H1 (cell line): ENCODE data around the gene LARP4. TPM values are rescaled to one million over a fixed set of nuclear protein-coding genes. Genes with fewer than 3 reads are reported as not detected.

Source experiments
- CTCF ChIA-PET: fragments of 300-600 bp; sonication (Branson Sonifier 250); formaldehyde crosslinking; loops from one replicate; lab custom pipeline; 2021; ENCODE audit not compliant: partially characterized antibody; lab: Charles Lee
- POLR2A ChIA-PET: fragments of 300-600 bp; sonication (Branson Sonifier 250); formaldehyde crosslinking; loops from one replicate; lab custom pipeline; 2021; ENCODE audit warnings: inconsistent platforms; ENCODE audit not compliant: partially characterized antibody; lab: Charles Lee
- DNase-seq, 2 experiments: peaks; one replicate each; pipeline versions ENCODE4 v3.0.0 to v3.0.0-alpha.2; 2010 to 2022; ENCODE audit warnings: low spot score in 2 of 2, low read depth in 1 of 2, mixed read lengths in 1 of 2
- FAIRE-seq: peaks from 2 replicates; lab custom pipeline; 2011; peaks lifted over from hg19 to GRCh38; lab: Jason Lieb, UNC
- H2AFZ ChIP-seq: 2 replicates; pipeline ENCODE4 v1.8.1; 2012; ENCODE audit warnings: low read length, inconsistent platforms
- H2AK5ac ChIP-seq: 2 replicates; pipeline ENCODE4 v1.6.1; 2013; ENCODE audit warnings: low read depth, low read length
- H2BK120ac ChIP-seq: replicated peaks from 2 replicates; pipeline ENCODE3; 2013; ENCODE audit warnings: low read depth, low read length, inconsistent platforms
- H2BK12ac ChIP-seq: 2 replicates; pipeline ENCODE4 v1.6.1; 2013; ENCODE audit warnings: low read depth, low read length
- H2BK15ac ChIP-seq: 2 replicates; pipeline ENCODE4 v1.6.1; 2013; ENCODE audit warnings: low read length
- H2BK20ac ChIP-seq: 2 replicates; pipeline ENCODE4 v1.6.1; 2013; ENCODE audit warnings: low read length
- H2BK5ac ChIP-seq: 2 replicates; pipeline ENCODE4 v1.6.1; 2013; ENCODE audit warnings: low read depth, low read length
- H3K14ac ChIP-seq: 2 replicates; pipeline ENCODE4 v1.6.1; 2013; ENCODE audit warnings: inconsistent platforms; ENCODE audit not compliant: insufficient read length
- H3K18ac ChIP-seq: 2 replicates; pipeline ENCODE4 v1.6.1; 2013; ENCODE audit warnings: low read length; ENCODE audit errors: extremely low read depth
- H3K23ac ChIP-seq: 2 replicates; pipeline ENCODE4 v1.6.1; 2013; ENCODE audit warnings: inconsistent platforms; ENCODE audit not compliant: insufficient read length
- H3K23me2 ChIP-seq: 2 replicates; pipeline ENCODE4 v1.6.1; 2013; ENCODE audit warnings: low read depth, low read length
- H3K27ac ChIP-seq: 2 replicates; pipeline ENCODE4 v1.6.1; 2011; ENCODE audit warnings: low read depth, low read length, inconsistent platforms
- H3K27me3 ChIP-seq, 4 experiments: replicated peaks in 1 of 4; 1 replicate in 1 of 4; 2 replicates in 3 of 4; pipeline versions ENCODE4 v1.6.1 to v1.8.1; 2011 to 2013; ENCODE audit warnings: low read length in 3 of 4, mild to moderate bottlenecking in 3 of 4, inconsistent platforms in 2 of 4, mixed read lengths in 2 of 4, moderate library complexity in 1 of 4; ENCODE audit not compliant: control insufficient read depth in 3 of 4, insufficient read depth in 3 of 4; ENCODE audit errors: extremely low read depth in 1 of 4
- H3K36me3 ChIP-seq, 4 experiments: 2 replicates each; pipeline versions ENCODE4 v1.6.1 to v1.8.1; 2011 to 2013; ENCODE audit warnings: mild to moderate bottlenecking in 4 of 4, low read length in 3 of 4, moderate library complexity in 2 of 4, control low read depth in 1 of 4, inconsistent platforms in 1 of 4; ENCODE audit not compliant: insufficient read depth in 4 of 4, control insufficient read depth in 2 of 4
- H3K4ac ChIP-seq: replicated peaks from 2 replicates; pipeline ENCODE3; 2013; ENCODE audit warnings: low read length, low read depth, mixed read lengths, inconsistent platforms; ENCODE audit not compliant: insufficient read length
- H3K4me1 ChIP-seq, 4 experiments: replicated peaks in 1 of 4; 1 replicate in 1 of 4; 2 replicates in 3 of 4; pipeline versions ENCODE4 v1.6.1 to v1.8.1; 2011 to 2013; ENCODE audit warnings: low read length in 3 of 4, inconsistent platforms in 2 of 4, mixed read lengths in 1 of 4; ENCODE audit not compliant: insufficient read depth in 4 of 4, control insufficient read depth in 3 of 4
- H3K4me2 ChIP-seq, 2 experiments: 2 replicates each; pipeline versions ENCODE4 v1.6.1 to v1.8.1; 2011 to 2013; ENCODE audit warnings: low read depth in 2 of 2, low read length in 2 of 2, control low read depth in 1 of 2, inconsistent platforms in 1 of 2, mild to moderate bottlenecking in 1 of 2; ENCODE audit not compliant: insufficient read depth in 1 of 2
- H3K4me3 ChIP-seq, 4 experiments: fragments of 200-600, 300-600 bp in 1 of 4; sonication (generic), shearing (Covaris generic), sonication (Bioruptor Twin) in 1 of 4; 2 replicates each; pipeline versions ENCODE4 v1.5.1 to v1.8.1; 2011 to 2016; ENCODE audit warnings: low read length in 4 of 4, low read depth in 3 of 4, control low read depth in 2 of 4, inconsistent platforms in 2 of 4, mild to moderate bottlenecking in 2 of 4, mixed read lengths in 1 of 4, moderate library complexity in 1 of 4; ENCODE audit not compliant: insufficient read depth in 2 of 4; ENCODE audit errors: extremely low read depth in 1 of 4
- H3K56ac ChIP-seq: replicated peaks from 2 replicates; pipeline ENCODE3; 2013; ENCODE audit warnings: low read depth, mild to moderate bottlenecking, mixed read lengths, low read length, inconsistent platforms; ENCODE audit not compliant: insufficient read length
- H3K79me1 ChIP-seq: 2 replicates; pipeline ENCODE4 v1.6.1; 2013; ENCODE audit warnings: low read depth, low read length, control low read depth
- H3K79me2 ChIP-seq, 2 experiments: 2 replicates each; pipeline versions ENCODE4 v1.6.1 to v1.8.1; 2012 to 2013; ENCODE audit warnings: low read length in 2 of 2, mild to moderate bottlenecking in 2 of 2, inconsistent platforms in 1 of 2; ENCODE audit not compliant: insufficient read depth in 2 of 2, control insufficient read depth in 1 of 2
- H3K9ac ChIP-seq, 4 experiments: replicated peaks in 1 of 4; 1 replicate in 1 of 4; 2 replicates in 3 of 4; pipeline versions ENCODE4 v1.6.1 to v1.8.1; 2011 to 2013; ENCODE audit warnings: low read depth in 3 of 4, low read length in 3 of 4, control low read depth in 2 of 4, mild to moderate bottlenecking in 2 of 4, moderate library complexity in 2 of 4, inconsistent platforms in 1 of 4; ENCODE audit errors: extremely low read depth in 1 of 4
- H3K9me3 ChIP-seq, 2 experiments: 2 replicates each; pipeline versions ENCODE4 v1.6.1 to v1.8.1; 2012 to 2013; ENCODE audit warnings: mild to moderate bottlenecking in 2 of 2, moderate library complexity in 2 of 2, control low read depth in 1 of 2, inconsistent platforms in 1 of 2, low read depth in 1 of 2, low read length in 1 of 2, mixed read lengths in 1 of 2; ENCODE audit not compliant: insufficient read depth in 2 of 2
- H4K20me1 ChIP-seq, 2 experiments: replicated peaks in 1 of 2; 2 replicates each; pipeline versions ENCODE3 to v1.8.1; 2011 to 2013; ENCODE audit warnings: inconsistent platforms in 2 of 2, low read length in 2 of 2, mild to moderate bottlenecking in 1 of 2; ENCODE audit not compliant: insufficient read depth in 2 of 2, control insufficient read depth in 1 of 2
- H4K5ac ChIP-seq: 2 replicates; pipeline ENCODE4 v1.6.1; 2013; ENCODE audit warnings: low read length, low read depth, mixed read lengths, inconsistent platforms; ENCODE audit not compliant: insufficient read length
- H4K8ac ChIP-seq: 2 replicates; pipeline ENCODE4 v1.8.0; 2013; ENCODE audit warnings: mild to moderate bottlenecking, moderate library complexity, low read length, inconsistent platforms; ENCODE audit not compliant: insufficient read depth; ENCODE audit errors: extremely low read depth
- H4K91ac ChIP-seq: replicated peaks from 2 replicates; pipeline ENCODE3; 2013; ENCODE audit warnings: low read length, mixed read lengths, inconsistent platforms; ENCODE audit not compliant: insufficient read length
- ZNF274 ChIP-seq: IDR thresholded peaks from 2 replicates; pipeline ENCODE4 v1.7.0; 2012; ENCODE audit warnings: low read length, borderline replicate concordance; ENCODE audit errors: extremely low read depth
- WGBS, 2 experiments: shearing (Covaris generic) in 1 of 2; methylation state at CpG; one replicate each; pipeline versions ENCODE4 v1.1.6 to v1.1.7; 2013 to 2015; ENCODE audit warnings: low lambda C conversion rate in 2 of 2, mixed read lengths in 2 of 2, inconsistent platforms in 1 of 2, low coverage in 1 of 2, missing lambda C conversion rate in 1 of 2; ENCODE audit not compliant: insufficient replicate concordance in 2 of 2, insufficient coverage in 1 of 2, insufficient read length in 1 of 2; ENCODE audit errors: extremely low coverage in 1 of 2, missing lambda C conversion rate in 1 of 2; 5-methylcytosine and 5-hydroxymethylcytosine counted together
- polyA plus RNA-seq, 7 experiments: library from polyadenylated mRNA; depleted of rRNA in 3 of 7; stranded (reverse) in 5 of 7; unstranded in 2 of 7; fragments of >200 nt in 5 of 7; fragments of 200-250 nt in 2 of 7; gene quantifications; 1 replicate in 5 of 7; 2 replicates in 1 of 7; 4 replicates in 1 of 7; pipeline versions ENCODE4 v1.2.1 to v1.2.3, GENCODE V29; 2011 to 2013; ENCODE audit warnings: missing spikeins in 2 of 7, mixed read lengths in 2 of 7
- total RNA-seq: library from RNA; stranded (reverse); fragmentation: NEBNext Ultra II Directional; extraction: Animal tissue kit (Norgen Biotek cat#: 25700); gene quantifications from 2 replicates; pipeline ENCODE4 v1.2.1, GENCODE V29; 2021
- TF ChIP-seq, protein P1 (sequence below): IDR thresholded peaks from 2 replicates; pipeline ENCODE4 v1.6.1; 2012; ENCODE audit warnings: low read length, inconsistent platforms

The LARP4 gene
- total and polyA plus RNA-seq, 2 of the 8 experiments (the other 6 are each of a cell fraction or from before 2014, with no cell fraction given), result 12.8 to 93.9 TPM

DNA sequence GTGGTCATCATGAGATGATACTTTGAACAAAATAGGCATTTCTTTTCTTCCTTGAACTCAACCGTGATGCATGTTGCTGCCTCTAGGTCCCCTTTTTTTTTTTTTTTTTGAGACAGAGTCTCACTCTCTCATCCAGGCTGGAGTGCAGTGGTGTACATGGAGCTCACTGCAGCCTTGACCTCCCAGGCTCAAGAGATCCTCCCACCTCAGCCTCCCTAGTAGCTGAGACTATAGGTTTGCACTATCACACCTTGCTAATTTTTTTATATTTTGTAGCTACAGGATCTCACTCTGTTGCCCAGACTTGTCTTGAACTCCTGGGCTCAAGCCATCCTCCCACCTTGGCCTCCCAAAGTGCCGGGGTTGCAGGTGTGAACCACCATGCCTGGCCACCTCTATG lies 124.7 kb downstream of the LARP4 start:
- Histone ChIP-seq H3K23ac (no peak overlapping the region), H3K9me3 (no peaks in the 10 kb centered on the region), H3K27me3 (no peaks in the 10 kb centered on the region), H2BK15ac (no peak overlapping the region), H3K18ac (no peak overlapping the region), H4K20me1 (peaks cover 0 to 5% of the 10 kb centered on the region in 2 experiments), H3K79me2 (peaks cover 4 to 47% of the 10 kb centered on the region in 2 experiments), H3K27ac (no peak overlapping the region), H2BK20ac (no peak overlapping the region), H3K4ac (no peak overlapping the region), H4K91ac (no peak overlapping the region), H3K4me3 (no peak overlapping the region), H3K23me2 (no peaks in the 10 kb centered on the region), H2AFZ (no peak overlapping the region), H3K9ac (no peak overlapping the region), H4K5ac (no peak overlapping the region), H3K56ac (no peak overlapping the region), H3K14ac (no peak overlapping the region), H2BK12ac (no peak overlapping the region), H3K4me1 (peaks cover 0 to 3% (median 0%) of the 10 kb centered on the region in 4 experiments; a peak in 2 of 7 replicates), H3K4me2 (no peak overlapping the region), H3K36me3 (no peaks in the 10 kb centered on the region), H2BK120ac (no peak overlapping the region), H3K79me1 (peaks cover 5% of the 10 kb centered on the region), H2AK5ac (no peak overlapping the region), H2BK5ac (no peak overlapping the region), H4K8ac (no peak overlapping the region)
- POLR2A ChIA-PET, result interaction anchor here (1.0 to 1.1 kb wide), 2 partner anchors 9 to 20 kb away, joined by 3 read pairs; partner anchors contain the start of gene DIP2B
- DNase-seq (no peak), FAIRE-seq (no peak)
- TF ChIP-seq ZNF274, result no peak
- TF ChIP-seq, protein P1, sequence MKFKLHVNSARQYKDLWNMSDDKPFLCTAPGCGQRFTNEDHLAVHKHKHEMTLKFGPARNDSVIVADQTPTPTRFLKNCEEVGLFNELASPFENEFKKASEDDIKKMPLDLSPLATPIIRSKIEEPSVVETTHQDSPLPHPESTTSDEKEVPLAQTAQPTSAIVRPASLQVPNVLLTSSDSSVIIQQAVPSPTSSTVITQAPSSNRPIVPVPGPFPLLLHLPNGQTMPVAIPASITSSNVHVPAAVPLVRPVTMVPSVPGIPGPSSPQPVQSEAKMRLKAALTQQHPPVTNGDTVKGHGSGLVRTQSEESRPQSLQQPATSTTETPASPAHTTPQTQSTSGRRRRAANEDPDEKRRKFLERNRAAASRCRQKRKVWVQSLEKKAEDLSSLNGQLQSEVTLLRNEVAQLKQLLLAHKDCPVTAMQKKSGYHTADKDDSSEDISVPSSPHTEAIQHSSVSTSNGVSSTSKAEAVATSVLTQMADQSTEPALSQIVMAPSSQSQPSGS, result no peak
- WGBS, 2 experiments, result 97% methylated on average over 2 of the region's 2 CpGs; no CpG with 5 or more reads in 1 of the 2 experiments
- CTCF ChIA-PET, result interaction anchor here (0.7 to 2.9 kb wide), 8 partner anchors 9 to 331 kb away, joined by 3 to 12 read pairs (median 4); partner anchors contain the start of gene DIP2B
